HEK293 (cell line): ENCODE data around the gene RPS6KA1.
A peak's percentile ranks its signal among the peaks of the same experiment; 100 is the strongest.

ENCODE experiments used
- CTCF ChIA-PET: fragments of 350-600 bp; formaldehyde crosslinking; extraction: SDS; loops from one replicate; lab custom pipeline; 2021; ENCODE audit warnings: antibody characterized with exemption; lab: Yijun Ruan, JAX
- POLR2A ChIA-PET: fragments of 300-600 bp; formaldehyde crosslinking; extraction: SDS; loops from one replicate; lab custom pipeline; 2020; ENCODE audit warnings: antibody characterized with exemption, inconsistent platforms; lab: Yijun Ruan, JAX
- H3K27ac ChIP-seq: fragments of 200-500 bp; sonication (Bioruptor generic); 2 replicates; pipeline ENCODE4 v1.5.1; 2014; ENCODE audit warnings: low read depth, low read length, control low read depth, inconsistent platforms; ENCODE audit errors: extremely low read depth
- H3K36me3 ChIP-seq, 2 experiments: fragments of 200-500 bp in 1 of 2; sonication (Bioruptor generic) in 1 of 2; 1 replicate in 1 of 2; 2 replicates in 1 of 2; pipeline ENCODE4 v1.5.1; 2014 to 2017; ENCODE audit warnings: inconsistent platforms in 2 of 2, low read length in 2 of 2; ENCODE audit not compliant: control insufficient read depth in 2 of 2, insufficient read depth in 1 of 2
- H3K4me1 ChIP-seq: fragments of 200-500 bp; sonication (Bioruptor generic); 2 replicates; pipeline ENCODE4 v1.5.1; 2014; ENCODE audit warnings: mild to moderate bottlenecking, low read length, inconsistent platforms; ENCODE audit not compliant: control insufficient read depth, insufficient read depth
- H3K4me3 ChIP-seq: 2 replicates; pipeline ENCODE4 v1.5.1; 2011; ENCODE audit warnings: low read depth, mild to moderate bottlenecking, control low read depth, low read length, moderate library complexity
- H3K9me3 ChIP-seq: fragments of 200-500 bp; sonication (Bioruptor generic); 2 replicates; pipeline ENCODE4 v1.5.1; 2014; ENCODE audit warnings: low read depth, low read length, inconsistent platforms; ENCODE audit not compliant: control insufficient read depth, insufficient read depth
- HOXD13 ChIP-seq: sonication (generic); formaldehyde crosslinking; IDR thresholded peaks from 2 replicates; pipeline ENCODE4 v1.8.0; 2022; ENCODE audit warnings: missing genetic modification reagents, borderline replicate concordance
- KLF10 ChIP-seq: fragments of 450-650 bp; IDR thresholded peaks from 2 replicates; pipeline ENCODE4 v1.5.1; 2018; ENCODE audit warnings: missing biosample characterization, mild to moderate bottlenecking, missing genetic modification characterization
- PRDM1 ChIP-seq: fragments of 450-650 bp; formaldehyde crosslinking; IDR thresholded peaks from 2 replicates; pipeline ENCODE4; 2016; ENCODE audit warnings: missing biosample characterization, missing genetic modification characterization
- YY1 ChIP-seq: fragments of 450-650 bp; formaldehyde crosslinking; IDR thresholded peaks from 2 replicates; pipeline ENCODE4 v1.5.1; 2018; ENCODE audit warnings: missing biosample characterization, missing genetic modification characterization
- ZFHX2 ChIP-seq: fragments of 450-650 bp; formaldehyde crosslinking; conservative IDR thresholded peaks from 2 replicates; pipeline ENCODE4 v1.5.1; 2016; ENCODE audit warnings: missing biosample characterization, missing genetic modification characterization
- ZFP69B ChIP-seq: fragments of 450-650 bp; formaldehyde crosslinking; IDR thresholded peaks from 2 replicates; pipeline ENCODE4 v1.5.1; 2016; ENCODE audit warnings: missing biosample characterization, missing genetic modification characterization
- ZIC2 ChIP-seq: fragments of 450-650 bp; formaldehyde crosslinking; IDR thresholded peaks from 2 replicates; pipeline ENCODE4 v1.5.1; 2016; ENCODE audit warnings: missing biosample characterization, missing genetic modification characterization
- ZNF133 ChIP-seq: fragments of 450-650 bp; formaldehyde crosslinking; IDR thresholded peaks from 2 replicates; pipeline ENCODE4 v1.5.1; 2016; ENCODE audit warnings: missing biosample characterization, missing genetic modification characterization
- ZNF239 ChIP-seq: fragments of 450-650 bp; formaldehyde crosslinking; IDR thresholded peaks from 2 replicates; pipeline ENCODE4 v1.5.1; 2016; ENCODE audit warnings: missing biosample characterization, missing genetic modification characterization
- ZNF266 ChIP-seq: fragments of 450-650 bp; formaldehyde crosslinking; IDR thresholded peaks from 2 replicates; pipeline ENCODE4 v1.5.1; 2016; ENCODE audit warnings: missing biosample characterization, missing genetic modification characterization, low read depth
- ZNF530 ChIP-seq: fragments of 450-650 bp; formaldehyde crosslinking; IDR thresholded peaks from 2 replicates; pipeline ENCODE4 v1.5.1; 2016; ENCODE audit warnings: low read depth, missing biosample characterization, missing genetic modification characterization
- ZNF585B ChIP-seq: fragments of 450-650 bp; formaldehyde crosslinking; IDR thresholded peaks from 2 replicates; pipeline ENCODE4 v1.5.1; 2016; ENCODE audit warnings: missing biosample characterization, missing genetic modification characterization
- ZNF792 ChIP-seq: fragments of 450-650 bp; formaldehyde crosslinking; IDR thresholded peaks from 2 replicates; pipeline ENCODE4 v1.5.1; 2016; ENCODE audit warnings: missing biosample characterization, missing genetic modification characterization
- ZNF843 ChIP-seq: fragments of 450-650 bp; formaldehyde crosslinking; IDR thresholded peaks from 2 replicates; pipeline ENCODE4 v1.5.1; 2016; ENCODE audit warnings: missing biosample characterization, missing genetic modification characterization
- ZXDB ChIP-seq: fragments of 450-650 bp; formaldehyde crosslinking; IDR thresholded peaks from 2 replicates; pipeline ENCODE4 v1.5.1; 2016; ENCODE audit warnings: missing biosample characterization, missing genetic modification characterization
- TF ChIP-seq, protein P1 (sequence below): fragments of 450-650 bp; formaldehyde crosslinking; IDR thresholded peaks from 2 replicates; pipeline ENCODE4 v1.5.1; 2017; ENCODE audit warnings: missing biosample characterization, missing genetic modification characterization
- TF ChIP-seq, protein P2 (sequence below): fragments of 450-650 bp; formaldehyde crosslinking; IDR thresholded peaks from 2 replicates; pipeline ENCODE4; 2016; ENCODE audit warnings: missing biosample characterization, missing genetic modification characterization
- TF ChIP-seq, protein P3 (sequence below): IDR thresholded peaks from 2 replicates; pipeline ENCODE4 v1.6.1; 2011; ENCODE audit warnings: mild to moderate bottlenecking, low read depth, low read length, borderline replicate concordance

The RPS6KA1 gene

DNA sequence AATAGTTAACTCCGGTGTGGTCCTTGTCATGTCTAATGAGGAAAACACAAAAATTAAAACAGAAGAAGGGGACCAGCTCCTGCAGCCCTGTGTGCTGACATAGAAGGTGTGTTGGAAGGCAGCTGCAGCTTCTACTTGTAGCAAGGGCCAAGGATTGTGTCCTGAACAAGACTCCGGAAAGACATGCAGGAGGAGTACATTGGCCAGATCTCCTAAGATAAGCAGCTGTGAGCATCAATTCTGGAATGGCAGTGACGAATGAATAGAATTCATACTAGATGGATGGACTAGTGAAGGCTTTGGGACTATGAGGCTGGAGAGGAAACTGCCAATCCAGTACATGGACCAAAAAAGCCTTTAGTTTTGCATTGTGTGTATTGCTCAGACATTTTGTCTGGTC is 19.3 kb downstream of the RPS6KA1 start:
- Histone ChIP-seq H3K36me3 (peaks cover 0 to 58% of the 10 kb centered on the region in 2 experiments; a peak in 2 of 3 replicates), H3K4me1 (no peaks in the 10 kb centered on the region), H3K4me3 (no peak overlapping the region), H3K9me3 (no peaks in the 10 kb centered on the region), H3K27ac (no peak overlapping the region)
- ChIA-PET CTCF (interaction anchor here (0.6 to 6.3 kb wide), 3 partner anchors 10 to 66 kb away, joined by 3 to 37 read pairs (median 3); no protein-coding TSS in a partner anchor), POLR2A (no interaction called here)
- TF ChIP-seq PRDM1 (tag by site-specific recombination), result no peak
- TF ChIP-seq ZNF585B (tag by site-specific recombination), result no peak
- no peak for TF ChIP-seq ZXDB (tag by site-specific recombination)
- no peak for TF ChIP-seq ZNF266
- TF ChIP-seq ZNF530 (tag by site-specific recombination), result no peak
- no peak for TF ChIP-seq ZFHX2 (tag by site-specific recombination)
- no peak for TF ChIP-seq ZNF133
- TF ChIP-seq ZNF792 (tag by site-specific recombination), result no peak
- TF ChIP-seq ZNF239, result no peak
- TF ChIP-seq, protein P1, sequence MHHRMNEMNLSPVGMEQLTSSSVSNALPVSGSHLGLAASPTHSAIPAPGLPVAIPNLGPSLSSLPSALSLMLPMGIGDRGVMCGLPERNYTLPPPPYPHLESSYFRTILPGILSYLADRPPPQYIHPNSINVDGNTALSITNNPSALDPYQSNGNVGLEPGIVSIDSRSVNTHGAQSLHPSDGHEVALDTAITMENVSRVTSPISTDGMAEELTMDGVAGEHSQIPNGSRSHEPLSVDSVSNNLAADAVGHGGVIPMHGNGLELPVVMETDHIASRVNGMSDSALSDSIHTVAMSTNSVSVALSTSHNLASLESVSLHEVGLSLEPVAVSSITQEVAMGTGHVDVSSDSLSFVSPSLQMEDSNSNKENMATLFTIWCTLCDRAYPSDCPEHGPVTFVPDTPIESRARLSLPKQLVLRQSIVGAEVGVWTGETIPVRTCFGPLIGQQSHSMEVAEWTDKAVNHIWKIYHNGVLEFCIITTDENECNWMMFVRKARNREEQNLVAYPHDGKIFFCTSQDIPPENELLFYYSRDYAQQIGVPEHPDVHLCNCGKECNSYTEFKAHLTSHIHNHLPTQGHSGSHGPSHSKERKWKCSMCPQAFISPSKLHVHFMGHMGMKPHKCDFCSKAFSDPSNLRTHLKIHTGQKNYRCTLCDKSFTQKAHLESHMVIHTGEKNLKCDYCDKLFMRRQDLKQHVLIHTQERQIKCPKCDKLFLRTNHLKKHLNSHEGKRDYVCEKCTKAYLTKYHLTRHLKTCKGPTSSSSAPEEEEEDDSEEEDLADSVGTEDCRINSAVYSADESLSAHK (tag by site-specific recombination), result no peak
- TF ChIP-seq, protein P2, sequence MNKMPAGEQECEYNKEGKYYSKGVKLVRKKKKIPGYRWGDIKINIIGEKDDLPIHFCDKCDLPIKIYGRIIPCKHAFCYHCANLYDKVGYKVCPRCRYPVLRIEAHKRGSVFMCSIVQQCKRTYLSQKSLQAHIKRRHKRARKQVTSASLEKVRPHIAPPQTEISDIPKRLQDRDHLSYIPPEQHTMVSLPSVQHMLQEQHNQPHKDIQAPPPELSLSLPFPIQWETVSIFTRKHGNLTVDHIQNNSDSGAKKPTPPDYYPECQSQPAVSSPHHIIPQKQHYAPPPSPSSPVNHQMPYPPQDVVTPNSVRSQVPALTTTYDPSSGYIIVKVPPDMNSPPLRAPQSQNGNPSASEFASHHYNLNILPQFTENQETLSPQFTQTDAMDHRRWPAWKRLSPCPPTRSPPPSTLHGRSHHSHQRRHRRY, result no peak
- no peak for TF ChIP-seq HOXD13 (CRISPR knock-in tag)
- no peak for TF ChIP-seq ZFP69B (tag by site-specific recombination)

DNA sequence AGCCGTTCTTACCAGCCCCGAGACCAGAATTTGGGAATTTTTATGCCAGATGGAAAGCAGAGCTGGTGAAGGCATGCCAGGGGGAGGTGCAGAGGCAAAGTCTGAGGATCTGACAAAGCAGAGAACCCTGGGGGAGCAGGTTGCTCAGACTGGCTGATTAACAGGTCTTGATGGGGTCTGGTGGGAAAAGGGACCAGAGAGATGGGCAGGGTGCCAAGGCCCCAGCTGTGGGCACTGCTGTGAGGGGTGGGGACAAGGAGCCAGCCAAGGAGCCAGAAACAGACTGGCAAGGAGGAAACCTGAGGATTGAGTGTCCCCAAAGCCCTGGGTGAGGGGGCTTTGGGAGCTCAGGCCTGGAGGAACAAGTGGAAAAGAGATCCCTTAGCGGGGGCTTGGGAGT is 21.4 kb downstream of the RPS6KA1 start:
- POLR2A ChIA-PET, result interaction anchor here (0.5 to 1.2 kb wide), 2 partner anchors 13 to 120 kb away, joined by 3 to 4 read pairs; no protein-coding TSS in a partner anchor
- no peak for TF ChIP-seq YY1 (tag by site-specific recombination)
- no peak for TF ChIP-seq KLF10 (tag by site-specific recombination)
- TF ChIP-seq, protein P3, sequence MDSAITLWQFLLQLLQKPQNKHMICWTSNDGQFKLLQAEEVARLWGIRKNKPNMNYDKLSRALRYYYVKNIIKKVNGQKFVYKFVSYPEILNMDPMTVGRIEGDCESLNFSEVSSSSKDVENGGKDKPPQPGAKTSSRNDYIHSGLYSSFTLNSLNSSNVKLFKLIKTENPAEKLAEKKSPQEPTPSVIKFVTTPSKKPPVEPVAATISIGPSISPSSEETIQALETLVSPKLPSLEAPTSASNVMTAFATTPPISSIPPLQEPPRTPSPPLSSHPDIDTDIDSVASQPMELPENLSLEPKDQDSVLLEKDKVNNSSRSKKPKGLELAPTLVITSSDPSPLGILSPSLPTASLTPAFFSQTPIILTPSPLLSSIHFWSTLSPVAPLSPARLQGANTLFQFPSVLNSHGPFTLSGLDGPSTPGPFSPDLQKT, result no peak
- TF ChIP-seq ZIC2, result peak; percentile 38
- TF ChIP-seq, all 188 proteins: peak for 1
- Histone ChIP-seq H3K36me3 (peaks cover 0 to 67% of the 10 kb centered on the region in 2 experiments; a peak in 2 of 3 replicates), H3K4me1 (no peaks in the 10 kb centered on the region), H3K9me3 (no peaks in the 10 kb centered on the region), H3K4me3 (no peak overlapping the region), H3K27ac (no peak overlapping the region)
- CTCF ChIA-PET, result interaction anchor here (6.3 kb wide), 1 partner anchor 12 kb away, joined by 37 read pairs; no protein-coding TSS in a partner anchor

DNA sequence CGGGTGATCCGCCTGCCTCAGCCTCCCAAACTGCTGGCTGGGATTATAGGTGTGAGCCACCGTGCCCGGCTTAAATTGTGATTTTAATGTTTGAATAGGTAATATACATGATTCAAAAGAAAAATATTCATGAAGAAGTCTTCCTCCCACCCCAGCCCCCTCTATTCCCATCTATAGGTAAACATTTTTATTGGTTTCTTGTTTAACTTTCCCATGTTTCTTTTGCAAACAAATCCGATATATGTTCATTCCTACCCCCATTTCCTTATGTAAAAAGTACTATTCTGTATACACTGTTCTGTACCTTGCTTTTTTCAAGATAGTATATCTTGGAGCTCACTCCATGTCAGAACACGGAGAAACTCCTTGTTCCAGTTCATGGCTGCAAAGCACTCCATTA is 23.2 kb downstream of the RPS6KA1 start:
- Histone ChIP-seq H3K27ac (no peak overlapping the region), H3K4me3 (no peak overlapping the region), H3K9me3 (no peaks in the 10 kb centered on the region), H3K4me1 (no peaks in the 10 kb centered on the region), H3K36me3 (peaks cover 0 to 65% of the 10 kb centered on the region in 2 experiments; a peak in 2 of 3 replicates)
- no peak for TF ChIP-seq ZNF843 (tag by site-specific recombination)
- ChIA-PET CTCF (interaction anchor here (2.4 to 6.3 kb wide), 2 partner anchors 14 kb away, joined by 12 to 37 read pairs; no protein-coding TSS in a partner anchor), POLR2A (no interaction called here)
